NCI-H1105 treated with DMSO at 0.1 percent for 48 hours (cell line): ENCODE results near the gene YTHDC2.

Experiments
- DNase-seq: peaks from one replicate; lab custom pipeline; 2025; lab: John Stamatoyannopoulos, UW

YTHDC2 gene

GRCh38 chr5:113513384-113514288 lies at the start of gene YTHDC2:
YTHDC2 (plus strand) TSS chr5:113513694; CDS start chr5:113513896, 202 bp downstream.
- DNase-seq, result peak; percentile 66

GRCh38 chr5:113474100-113474728 lies 39.3 kb upstream of the YTHDC2 start:
- DNase-seq, result no peak

GRCh38 chr5:113478691-113479090 lies 34.8 kb upstream of the YTHDC2 start:
- no peak for DNase-seq

- no peak for DNase-seq
These were observed 33.3 kb upstream of the YTHDC2 start for GRCh38 chr5:113480243-113480642.

- DNase-seq, result no peak
These were observed 26.1 kb upstream of the YTHDC2 start for GRCh38 chr5:113487416-113487780.

GRCh38 chr5:113487781-113488644 lies 25.5 kb upstream of the YTHDC2 start, which contains the start of gene MCC:
MCC (minus strand) TSS chr5:113488453.
- DNase-seq, result peak; percentile 61

- no peak for DNase-seq
These were observed 24.8 kb upstream of the YTHDC2 start for GRCh38 chr5:113488645-113489184.

- no peak for DNase-seq
These were observed 24.2 kb upstream of the YTHDC2 start for GRCh38 chr5:113489299-113489698.

- DNase-seq, result no peak
These were observed 23.2 kb upstream of the YTHDC2 start for GRCh38 chr5:113490317-113490716.

GRCh38 chr5:113491022-113491421 lies 22.5 kb upstream of the YTHDC2 start:
- no peak for DNase-seq

- DNase-seq, result no peak
These were observed 20.0 kb upstream of the YTHDC2 start for GRCh38 chr5:113493446-113493845.

GRCh38 chr5:113495422-113495841 lies 18.1 kb upstream of the YTHDC2 start:
- no peak for DNase-seq

GRCh38 chr5:113502073-113502472 lies 11.4 kb upstream of the YTHDC2 start:
- no peak for DNase-seq

- no peak for DNase-seq
These were observed 10.3 kb upstream of the YTHDC2 start for GRCh38 chr5:113503146-113503545.

- DNase-seq, result no peak
These were observed 8.3 kb upstream of the YTHDC2 start for GRCh38 chr5:113505181-113505580.

GRCh38 chr5:113507601-113508000 lies 5.9 kb upstream of the YTHDC2 start:
- no peak for DNase-seq

GRCh38 chr5:113508756-113509155 lies 4.7 kb upstream of the YTHDC2 start:
- no peak for DNase-seq

GRCh38 chr5:113510836-113511451 lies 2.5 kb upstream of the YTHDC2 start:
- DNase-seq, result peak; percentile 30

GRCh38 chr5:113512341-113512740 lies 1.2 kb upstream of the YTHDC2 start:
- no peak for DNase-seq

- no peak for DNase-seq
These were observed 768 bp downstream of the YTHDC2 start for GRCh38 chr5:113514289-113514635.

- no peak for DNase-seq
These were observed 5.4 kb downstream of the YTHDC2 start for GRCh38 chr5:113518884-113519283.

- DNase-seq, result no peak
These were observed 5.9 kb downstream of the YTHDC2 start for GRCh38 chr5:113519412-113519811.
